GM18870 (cell line): Measurements from ENCODE around the gene CUL2.
A peak's percentile ranks its signal among the peaks of the same experiment; 100 is the strongest.
"Not testable (repeated sequence)": the region's sequence is repeated elsewhere in the genome, so short reads cannot be mapped to it uniquely, and the experiment has no call there.

Experiments
- ATAC-seq: cut with Tn5 transposase; IDR thresholded peaks from one replicate; pipeline ENCODE4 v1.9.1; 2021; ENCODE audit warnings: moderate library complexity; ENCODE audit not compliant: unreplicated experiment

The CUL2 gene

DNA sequence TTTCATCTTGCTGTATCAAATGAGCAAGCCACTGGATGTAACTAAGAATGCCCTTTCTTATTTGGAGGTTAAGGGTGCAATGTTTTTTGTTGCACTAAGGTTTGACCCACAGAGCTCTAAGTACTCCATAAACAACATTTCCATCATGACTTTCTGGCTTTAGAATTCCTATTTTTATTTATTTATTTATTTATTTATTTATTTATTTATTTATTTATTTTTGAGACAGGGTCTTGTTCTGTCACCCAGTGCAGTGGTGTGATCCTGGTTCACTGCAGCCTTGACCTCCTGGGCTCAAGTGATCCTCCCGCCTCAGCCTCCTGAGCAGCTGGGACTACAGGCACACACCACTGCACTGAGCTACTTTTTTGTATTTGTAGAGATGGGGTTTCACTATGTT, 9.9 kb downstream of the CUL2 start:
- ATAC-seq, result not testable (repeated sequence)

DNA sequence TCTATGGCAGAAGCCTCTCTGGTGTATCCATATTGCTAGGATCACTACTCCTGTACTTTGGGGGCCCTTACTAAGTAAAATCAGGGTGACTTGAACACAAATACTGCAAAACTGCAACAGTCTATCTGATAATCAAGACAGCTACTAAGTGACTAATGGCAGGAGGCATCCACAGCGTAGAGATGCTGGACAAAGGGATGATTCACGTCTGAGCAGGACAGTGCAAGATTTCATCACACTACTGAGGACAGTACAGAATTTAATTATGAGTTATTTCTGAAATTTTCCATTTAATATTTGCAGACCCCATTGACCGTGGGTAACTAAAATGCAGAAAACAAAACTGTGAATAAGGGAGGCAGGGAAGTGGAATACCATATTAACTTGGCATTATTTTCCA, 10.4 kb downstream of the CUL2 start:
- no peak for ATAC-seq

DNA sequence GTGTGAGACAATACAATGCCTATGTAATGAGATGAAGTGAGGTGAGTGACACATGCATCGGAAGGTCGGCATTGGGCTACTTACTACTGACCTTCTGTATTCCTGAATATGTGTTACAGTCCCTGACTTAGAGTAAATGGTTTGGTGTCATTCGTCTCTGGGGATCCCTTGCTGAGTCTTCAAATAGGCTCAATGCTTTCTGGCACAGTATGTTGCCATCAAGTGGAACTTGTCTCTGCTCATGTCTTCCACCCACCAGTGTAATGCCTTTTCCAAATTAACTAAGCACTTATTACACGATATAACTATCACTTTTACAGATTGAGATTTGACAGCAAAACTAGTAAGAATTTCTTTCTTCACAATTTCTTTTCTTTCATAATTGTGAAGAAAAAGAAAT, 10.9 kb downstream of the CUL2 start:
- ATAC-seq, result no peak

DNA sequence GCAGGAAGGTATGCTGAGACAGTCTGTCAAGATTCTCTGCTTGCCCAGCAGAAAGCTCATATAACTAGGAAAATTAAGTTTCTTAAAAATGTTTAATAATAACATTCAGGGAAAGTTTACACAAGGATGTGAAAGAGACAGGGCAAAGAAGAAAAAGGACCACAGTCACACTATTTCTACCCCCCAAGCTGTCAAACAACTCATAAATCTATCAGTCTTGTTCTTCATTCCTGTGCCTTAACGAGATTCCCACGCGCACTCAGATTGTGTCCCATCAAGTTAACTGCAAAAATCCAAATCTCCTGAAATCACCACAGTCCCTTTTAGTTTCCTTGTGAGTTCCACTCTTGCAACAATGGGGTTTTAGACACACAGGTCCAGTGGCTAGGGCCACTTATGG, 14.9 kb downstream of the CUL2 start:
- ATAC-seq, result no peak

DNA sequence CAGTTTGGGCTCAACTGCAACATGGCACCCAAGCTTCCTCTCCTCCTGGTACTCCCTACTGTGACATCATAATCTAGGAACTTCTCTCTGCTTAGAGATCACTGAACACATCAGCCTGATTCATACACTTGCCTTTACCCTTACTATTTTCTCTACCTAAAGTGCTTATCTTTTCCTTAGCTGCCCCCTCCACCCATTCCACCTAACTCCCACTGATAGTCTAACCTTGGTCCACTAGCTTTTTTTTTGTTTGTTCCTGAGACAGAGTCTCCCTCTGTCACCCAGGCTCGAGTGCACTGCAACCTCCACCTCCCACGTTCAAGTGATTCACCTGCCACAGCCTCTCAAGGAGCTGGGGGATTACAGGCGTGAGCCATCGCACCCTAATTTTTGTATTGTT, 15.9 kb downstream of the CUL2 start:
- no peak for ATAC-seq

DNA sequence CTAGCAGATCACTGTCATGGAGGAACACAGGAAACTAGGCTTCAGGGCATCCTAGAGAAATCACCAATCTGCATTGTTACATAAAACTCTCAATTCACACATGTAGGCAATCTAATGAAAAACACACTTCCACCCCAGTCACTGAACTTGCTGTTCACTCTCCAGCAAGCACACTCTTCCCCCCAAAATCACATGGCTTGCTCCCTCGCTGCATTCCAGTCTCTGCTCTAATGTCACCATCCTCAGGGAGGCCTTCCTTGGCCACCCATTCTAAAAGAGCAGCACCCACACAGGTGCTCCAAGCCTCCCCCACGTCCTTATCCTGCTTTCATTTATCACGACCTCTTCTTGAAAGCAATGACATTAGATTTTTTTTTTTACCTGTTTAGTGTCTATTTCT, 19.6 kb downstream of the CUL2 start:
- ATAC-seq, result no peak

DNA sequence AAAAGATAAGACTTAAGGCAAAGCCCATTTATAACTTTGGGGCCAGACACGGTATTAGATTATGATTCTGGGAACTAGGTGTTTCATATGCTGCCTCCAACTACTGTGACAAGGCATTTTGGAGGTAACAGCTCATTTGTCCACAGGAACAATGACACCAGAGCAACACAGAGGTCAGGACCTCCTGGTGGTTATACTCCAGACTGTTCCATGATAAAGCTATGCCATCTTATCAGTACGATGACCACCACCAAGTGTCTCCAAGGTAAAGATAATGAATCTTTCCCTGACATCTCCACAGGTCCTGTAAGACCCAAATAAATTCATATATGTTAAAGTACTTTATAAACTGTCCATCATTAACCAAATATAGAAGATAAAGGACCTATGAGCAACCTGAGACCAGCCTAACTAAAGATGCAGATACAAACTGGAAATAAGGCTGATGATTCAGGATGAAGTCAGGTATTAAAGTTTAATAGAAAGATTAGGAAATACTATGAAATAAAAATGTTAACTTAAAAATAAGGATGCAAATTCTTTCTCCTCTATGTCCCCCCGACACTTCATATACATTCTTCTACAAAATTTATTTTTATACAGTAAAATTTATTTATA, 26.2 kb downstream of the CUL2 start:
- ATAC-seq, result no peak

DNA sequence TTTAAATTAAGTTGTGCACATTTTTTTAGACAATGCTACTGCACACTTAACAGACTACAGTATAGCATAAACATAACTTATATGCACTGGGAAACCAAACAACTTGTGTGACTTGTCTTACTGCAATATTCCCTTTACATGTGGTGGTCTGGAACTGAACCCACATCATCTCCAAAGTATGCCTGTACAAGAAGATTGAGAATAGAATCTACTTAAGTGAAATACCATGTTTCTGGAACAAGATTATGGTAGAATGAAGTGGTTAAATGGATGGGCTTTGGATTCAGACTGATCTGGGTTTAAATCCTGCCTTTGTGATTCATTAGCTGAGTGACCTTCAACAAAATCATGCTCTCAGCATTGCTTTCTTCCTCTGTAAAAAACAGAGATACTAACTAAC, 30.7 kb downstream of the CUL2 start:
- ATAC-seq, result no peak

DNA sequence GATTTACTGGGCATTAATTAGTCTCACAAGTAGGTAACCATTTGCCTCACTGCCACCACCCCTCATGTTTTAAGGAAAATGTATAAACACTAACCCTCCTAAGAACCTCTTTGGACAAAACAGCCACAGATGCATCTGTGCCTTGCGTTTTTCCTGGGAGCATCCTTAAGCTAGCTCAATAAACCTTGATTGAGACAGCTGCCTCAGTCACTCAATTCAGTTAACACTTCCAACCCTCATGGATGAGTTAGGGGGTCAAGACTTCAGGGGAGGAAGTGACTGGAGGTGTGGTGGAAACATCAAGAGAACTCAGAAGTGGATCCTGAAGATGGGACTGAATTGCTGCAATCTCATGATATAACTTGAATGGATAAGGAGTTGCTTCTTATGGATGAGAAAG, 31.5 kb downstream of the CUL2 start:
- no peak for ATAC-seq

DNA sequence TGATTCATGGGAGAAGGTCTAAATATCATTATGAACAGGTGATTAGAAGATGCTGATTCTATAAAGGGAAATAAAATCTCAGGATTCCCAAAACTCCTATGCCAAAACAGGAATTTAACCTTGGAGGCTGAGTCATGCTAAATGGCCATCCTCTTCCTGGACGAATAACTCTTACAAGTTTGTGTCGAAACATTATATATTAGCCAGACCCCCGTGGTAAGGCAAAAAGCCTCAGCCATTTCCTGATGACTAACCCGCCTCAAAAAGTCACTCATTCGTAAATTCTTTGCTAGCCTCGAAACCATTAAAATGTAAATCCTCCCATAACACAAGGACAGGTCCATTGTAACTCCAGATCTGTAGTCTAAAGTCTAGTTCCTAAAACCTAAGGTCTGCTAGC, 32.0 kb downstream of the CUL2 start:
- ATAC-seq, result peak; percentile 57

DNA sequence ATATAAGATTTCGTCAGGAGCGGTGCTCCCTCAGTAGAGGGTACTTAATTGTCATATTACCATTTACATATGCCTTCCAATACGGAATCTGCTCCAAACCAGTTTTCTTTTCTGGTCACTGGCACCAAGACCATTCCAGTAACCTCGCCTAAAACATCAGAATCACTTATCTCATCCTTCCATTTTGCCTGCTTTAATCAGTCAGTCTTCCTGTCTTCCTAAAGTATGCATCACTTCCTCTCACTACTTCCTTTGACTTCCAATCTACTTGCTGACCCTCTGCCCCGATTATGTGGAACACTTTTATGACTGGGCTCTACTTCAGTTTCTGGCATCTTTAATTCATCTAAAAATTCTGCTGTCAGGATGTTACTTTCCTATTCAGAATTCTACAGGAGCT, 33.5 kb downstream of the CUL2 start:
- no peak for ATAC-seq

DNA sequence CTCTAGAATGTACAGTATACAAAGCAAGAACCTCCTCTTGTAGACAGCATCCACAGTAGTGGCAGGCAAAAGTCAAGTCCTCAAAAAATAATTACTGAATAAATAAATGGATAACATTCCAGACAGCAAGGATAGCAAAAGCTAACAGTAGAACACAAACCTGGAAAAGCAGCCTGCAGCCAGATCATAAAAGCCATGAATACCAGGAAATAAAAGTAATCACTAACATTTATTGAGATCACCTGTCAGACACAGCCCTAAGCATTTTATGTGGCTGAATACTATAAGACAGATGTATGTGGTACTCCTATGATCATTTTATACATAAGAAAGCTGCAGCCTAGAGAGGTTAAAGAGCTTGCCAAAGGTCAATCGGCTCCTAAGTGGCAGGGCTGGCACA, 34.0 kb downstream of the CUL2 start:
- no peak for ATAC-seq

DNA sequence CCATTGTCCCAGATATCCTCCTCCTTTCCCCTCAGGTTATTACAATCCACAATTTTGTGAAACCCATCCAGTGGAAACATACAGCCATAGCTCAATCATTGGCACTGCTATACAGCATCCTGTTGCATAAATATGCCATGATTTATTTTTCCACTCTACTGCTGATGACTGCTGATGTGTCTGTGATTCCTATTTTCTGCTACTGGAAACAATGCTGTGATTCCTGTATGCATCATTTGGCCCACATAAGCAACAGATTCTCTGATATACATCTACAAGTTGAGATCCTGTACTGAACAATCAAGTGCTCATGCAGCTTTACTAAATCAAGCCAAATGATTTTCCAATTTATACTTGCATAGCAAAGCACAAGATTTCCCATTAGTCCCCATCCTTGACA, 39.6 kb downstream of the CUL2 start:
- ATAC-seq, result no peak

DNA sequence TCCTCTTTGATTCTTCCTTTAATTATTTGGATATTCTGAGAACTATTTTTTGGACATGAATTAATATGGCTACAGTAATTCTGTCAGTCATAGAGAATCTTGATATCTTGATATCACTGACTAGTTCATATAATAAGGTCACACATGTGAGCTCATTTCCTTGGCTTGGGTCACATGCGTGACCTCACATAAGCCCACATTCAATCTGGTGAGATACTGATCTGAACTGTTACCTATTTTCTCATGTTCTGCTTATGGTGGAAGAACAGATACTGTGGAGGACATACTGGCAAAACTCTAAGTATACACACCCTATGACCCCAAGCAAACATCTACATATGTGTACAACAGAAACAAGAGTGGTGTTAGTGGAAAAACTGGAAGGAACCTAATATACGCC, 44.1 kb downstream of the CUL2 start:
- no peak for ATAC-seq

DNA sequence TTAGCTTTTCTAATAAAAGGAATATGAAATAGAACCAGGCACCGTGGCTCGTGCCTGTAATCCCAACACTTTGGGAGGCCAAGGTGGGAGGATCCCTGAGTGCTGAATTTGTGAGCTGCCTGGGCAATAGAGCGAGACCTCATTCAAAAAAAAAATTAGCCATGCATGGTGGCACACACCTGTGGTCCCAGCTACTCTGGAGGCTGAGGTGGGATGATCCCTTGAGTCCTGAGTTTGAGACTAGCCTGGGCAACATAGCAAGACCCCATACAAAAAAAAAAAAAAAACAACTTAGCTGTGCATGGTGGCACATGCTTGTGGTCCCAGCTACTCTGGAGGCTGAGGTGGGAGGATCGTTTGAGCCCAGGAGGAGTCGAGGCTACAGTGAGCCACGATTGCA, 44.9 kb downstream of the CUL2 start:
- ATAC-seq, result not testable (repeated sequence)

DNA sequence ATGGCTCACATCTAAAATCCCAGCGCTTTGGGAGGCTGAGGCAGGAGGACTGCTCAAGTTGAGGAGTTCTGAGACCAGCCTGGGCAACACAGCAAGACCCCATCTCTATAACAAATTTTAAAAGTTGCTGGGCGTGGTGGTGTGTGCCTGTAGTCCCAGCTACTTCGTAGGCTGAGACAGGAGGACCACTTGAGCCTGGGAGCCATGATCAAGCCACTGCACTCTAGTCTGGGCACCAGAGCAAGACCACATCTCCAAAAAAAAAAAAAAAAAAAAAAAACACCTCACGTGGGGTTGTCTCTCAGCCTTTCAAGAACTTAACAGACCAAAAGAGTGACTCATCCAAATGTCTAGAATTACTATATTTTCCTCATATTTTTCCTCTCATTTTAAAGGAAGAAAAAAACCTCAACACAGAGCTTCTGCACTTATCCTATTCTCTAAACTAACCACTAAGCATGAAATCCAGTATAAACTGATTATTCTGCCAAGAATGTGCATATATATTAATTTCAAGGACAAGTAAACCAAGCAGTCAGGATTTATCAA, 46.3 kb downstream of the CUL2 start:
- ATAC-seq, result no peak

DNA sequence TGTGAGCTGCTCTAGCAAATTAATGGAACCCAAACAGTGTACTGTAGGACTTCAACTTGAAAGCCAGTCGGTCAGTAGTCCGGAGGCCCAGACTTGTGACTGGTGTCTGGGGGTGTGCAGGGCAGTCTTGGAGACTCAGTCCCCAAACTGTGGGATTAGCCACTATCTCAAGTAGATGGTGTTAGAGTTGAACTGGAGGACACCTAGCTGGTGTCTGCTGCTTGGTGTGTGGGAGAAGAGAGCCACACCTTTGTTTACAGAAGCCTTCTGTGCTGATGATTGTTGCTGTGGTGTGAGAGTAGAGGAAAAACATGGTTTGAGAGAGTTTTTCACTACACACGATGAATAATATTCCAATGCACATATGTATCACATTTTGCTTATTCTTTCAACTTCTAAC, 47.4 kb downstream of the CUL2 start:
- ATAC-seq, result no peak

DNA sequence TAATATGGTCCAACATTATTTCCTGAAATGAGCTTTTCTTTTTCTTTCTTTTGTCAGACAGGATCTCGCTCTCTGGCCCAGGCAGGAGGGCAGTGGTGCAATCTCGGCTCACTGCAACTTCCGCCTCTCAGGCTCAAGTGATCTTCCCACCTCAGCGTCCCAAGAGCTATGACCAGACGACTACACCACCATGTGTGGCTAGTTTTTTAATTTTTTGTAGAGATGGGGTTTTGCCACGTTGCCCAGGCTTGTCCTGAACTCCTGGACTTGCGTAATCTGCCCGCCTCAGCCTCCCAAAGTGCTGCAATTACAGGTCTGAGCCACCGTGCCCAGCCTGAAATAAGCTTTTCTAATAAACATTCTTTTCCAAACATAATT, 48.6 kb downstream of the CUL2 start:
- no peak for ATAC-seq

DNA sequence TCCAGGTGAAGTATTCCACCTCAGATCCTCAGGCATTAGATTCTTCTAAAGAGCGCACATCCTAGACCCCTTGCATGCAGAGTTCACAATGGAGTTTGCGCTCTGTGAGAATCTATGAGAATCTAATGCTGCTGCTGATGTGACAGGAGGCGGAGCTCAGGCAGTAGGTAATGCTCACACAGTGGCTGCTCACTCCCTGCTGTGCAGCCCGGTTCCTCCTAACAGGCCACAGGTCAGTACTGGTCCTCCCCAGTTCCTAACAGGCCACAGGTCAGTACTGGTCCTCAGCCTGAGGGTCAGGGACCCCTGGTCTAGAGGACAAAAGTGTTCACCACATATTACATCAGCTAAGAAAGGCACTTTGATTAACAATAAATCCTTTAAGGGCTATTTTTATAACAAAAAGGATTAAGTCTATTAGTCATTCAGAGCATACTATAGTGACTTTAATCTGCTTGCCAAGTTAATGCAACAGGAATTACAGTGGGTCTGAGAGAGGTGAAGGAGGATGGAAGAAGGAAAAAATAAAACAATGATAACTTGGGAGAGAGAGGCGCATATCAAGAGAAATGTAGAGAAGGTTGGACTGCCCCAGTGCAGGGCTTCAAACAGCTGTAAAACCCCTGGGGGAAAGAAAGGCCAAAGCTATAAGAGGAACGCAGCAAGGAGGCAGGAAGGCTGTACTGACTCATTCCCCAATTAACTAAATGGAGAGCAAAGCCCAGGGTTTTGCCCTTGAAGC, 49.2 kb downstream of the CUL2 start:
- no peak for ATAC-seq

DNA sequence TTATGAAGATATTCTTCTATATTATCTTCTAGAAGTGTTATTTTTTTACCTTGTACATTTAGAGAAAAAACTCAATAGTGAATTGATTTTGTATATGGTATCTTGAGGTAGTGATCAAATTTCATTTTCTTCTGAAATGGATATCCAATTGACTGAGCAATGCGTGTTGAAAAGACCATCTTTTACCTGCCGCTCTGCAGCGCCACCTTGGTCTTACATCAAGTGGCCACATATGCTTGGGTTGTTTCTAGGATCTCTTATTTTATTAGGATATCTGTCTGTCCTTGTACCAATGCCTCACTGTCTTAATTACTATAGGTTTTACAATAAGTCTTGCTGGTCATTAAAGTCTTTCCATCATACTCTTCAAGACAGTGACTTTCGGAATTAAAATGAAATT, 53.0 kb downstream of the CUL2 start:
- no peak for ATAC-seq

DNA sequence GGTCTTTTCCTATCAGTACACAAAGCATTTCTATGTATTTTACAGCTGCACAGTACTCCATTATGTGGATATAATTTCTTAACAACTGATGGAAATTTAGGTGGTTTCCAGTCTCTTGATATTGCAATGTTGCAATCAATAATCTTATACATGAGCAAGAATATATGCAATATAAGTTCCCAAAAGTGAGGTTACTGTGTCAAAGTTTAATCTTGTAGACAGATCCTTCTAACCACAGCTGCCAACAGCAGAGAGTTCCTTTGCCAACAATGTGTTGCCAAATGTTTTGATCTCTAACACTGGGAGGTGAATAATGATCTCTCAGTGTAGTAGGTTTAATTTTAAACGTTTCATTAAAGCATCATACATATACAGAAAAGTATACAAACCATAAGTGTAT, 54.5 kb downstream of the CUL2 start:
- no peak for ATAC-seq

DNA sequence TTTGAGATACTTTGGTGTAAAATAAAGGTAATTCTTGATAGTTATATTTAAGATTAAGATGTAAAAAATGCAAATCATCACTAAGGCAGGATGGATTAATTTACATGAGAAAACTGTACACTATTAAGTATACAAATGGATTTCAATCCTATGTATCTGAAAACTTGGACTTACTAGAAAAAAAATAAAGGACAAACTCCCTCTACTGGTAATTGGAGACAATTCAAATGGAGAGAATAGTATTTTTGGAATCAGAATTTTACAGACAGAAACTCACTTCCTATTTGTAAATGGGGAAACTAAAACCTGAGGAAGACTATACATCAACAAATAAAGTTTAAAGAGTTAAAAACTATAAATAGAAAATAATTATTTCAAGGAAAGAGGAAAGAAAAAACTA, 62.6 kb downstream of the CUL2 start:
- ATAC-seq, result no peak

DNA sequence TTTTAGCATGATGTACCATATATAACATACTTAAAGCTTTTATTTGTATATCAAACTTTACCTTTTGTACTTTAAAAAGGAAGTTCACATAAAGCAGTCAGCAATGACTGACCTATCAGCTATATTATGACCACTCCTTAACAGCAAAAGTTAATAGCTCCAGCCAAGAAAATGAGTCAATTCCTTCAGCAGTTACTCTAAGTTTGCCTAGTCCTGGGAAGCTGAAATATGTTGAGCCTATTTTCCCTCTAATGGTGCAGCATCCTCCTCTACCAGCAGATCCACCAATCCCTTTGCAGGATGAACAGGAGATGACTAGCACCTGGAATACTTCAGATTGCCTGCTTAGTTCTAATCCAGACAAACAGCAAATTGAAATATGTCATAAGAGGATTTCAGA, 64.2 kb downstream of the CUL2 start:
- ATAC-seq, result no peak
